T-helper 1 cell treated with Interleukin-12 subunit alpha and Interleukin-12 subunit beta and Interleukin-4 antibody, amounts not matched to agents 30 ng/mL and 1 ng/mL, for 36 hours (primary cell): ENCODE data around the gene ADAM33. TPM values are rescaled to one million over a fixed set of nuclear protein-coding genes. Genes with fewer than 3 reads are reported as not detected.

ENCODE experiments used
- intact Hi-C: fragments of 100-400 bp; cut with micrococcal nuclease; formaldehyde crosslinking; loops from one replicate; pipeline ENCODE4 v1.15.1; 2024
- total RNA-seq: library from RNA; stranded (reverse); gene quantifications from 2 replicates; pipeline ENCODE4 v1.2.3, GENCODE V29; 2022

The ADAM33 gene
- total RNA-seq, 1 donor from 2014 or later: not detected

- intact Hi-C loops: no loop called here
These were observed 29.6 kb downstream of the ADAM33 start for GRCh38 chr20:3652221-3652620.

GRCh38 chr20:3651204-3651962 lies 30.4 kb downstream of the ADAM33 start:
- intact Hi-C loops: no loop called here

GRCh38 chr20:3648951-3649350 lies 32.9 kb downstream of the ADAM33 start:
- intact Hi-C loops: no loop called here

GRCh38 chr20:3647473-3647872 lies 34.3 kb downstream of the ADAM33 start:
- intact Hi-C loops: no loop called here

- intact Hi-C loops: no loop called here
These were observed 35.2 kb downstream of the ADAM33 start for GRCh38 chr20:3646651-3647050.

- intact Hi-C loops: no loop called here
These were observed 35.8 kb downstream of the ADAM33 start for GRCh38 chr20:3646067-3646440.

- intact Hi-C loops: no loop called here
These were observed 36.3 kb downstream of the ADAM33 start for GRCh38 chr20:3645309-3646066.

- intact Hi-C loops: no loop called here
These were observed 41.6 kb downstream of the ADAM33 start for GRCh38 chr20:3640259-3640658.

- intact Hi-C loops: no loop called here
These were observed 46.5 kb downstream of the ADAM33 start for GRCh38 chr20:3635346-3635745.

- intact Hi-C loops: no loop called here
These were observed 47.8 kb downstream of the ADAM33 start for GRCh38 chr20:3633913-3634478.

GRCh38 chr20:3632311-3633004 lies 49.4 kb downstream of the ADAM33 start:
- intact Hi-C loops: no loop called here

GRCh38 chr20:3631534-3631933 lies 50.3 kb downstream of the ADAM33 start:
- intact Hi-C loops: no loop called here

GRCh38 chr20:3630429-3630828 lies 51.4 kb downstream of the ADAM33 start:
- intact Hi-C loops: no loop called here

- intact Hi-C loops: no loop called here
These were observed 51.9 kb downstream of the ADAM33 start for GRCh38 chr20:3629893-3630292.

- intact Hi-C loops: no loop called here
These were observed 53.1 kb downstream of the ADAM33 start for GRCh38 chr20:3628502-3629314.

- intact Hi-C loops: no loop called here
These were observed 54.3 kb downstream of the ADAM33 start for GRCh38 chr20:3627476-3627875.

GRCh38 chr20:3622406-3622805 lies 59.4 kb downstream of the ADAM33 start:
- intact Hi-C loops: no loop called here

- intact Hi-C loops: no loop called here
These were observed 60.7 kb downstream of the ADAM33 start for GRCh38 chr20:3621111-3621510.
